Nephron (organoid): Measurements from ENCODE around the gene TPK1.

Source experiments
- H3K27ac Mint-ChIP-seq, 3 experiments: 2 replicates each; pipeline ENCODE4 v1.8.0; 2020; ENCODE audit warnings: mixed read lengths in 3 of 3, mild to moderate bottlenecking in 2 of 3, moderate library complexity in 1 of 3
- H3K27me3 Mint-ChIP-seq: 2 replicates; pipeline ENCODE4 v1.8.0; 2021; ENCODE audit warnings: low read depth, mild to moderate bottlenecking, moderate library complexity, mixed read lengths
- H3K36me3 Mint-ChIP-seq: 2 replicates; pipeline ENCODE4 v1.8.0; 2020; ENCODE audit warnings: low read depth, mixed read lengths
- H3K4me1 Mint-ChIP-seq: 2 replicates; pipeline ENCODE4 v1.8.0; 2020; ENCODE audit warnings: mixed read lengths
- H3K4me3 Mint-ChIP-seq, 3 experiments: 2 replicates each; pipeline ENCODE4 v1.8.0; 2020; ENCODE audit warnings: mild to moderate bottlenecking in 3 of 3, mixed read lengths in 3 of 3, moderate library complexity in 2 of 3
- H3K9me3 Mint-ChIP-seq: 2 replicates; pipeline ENCODE4 v1.8.0; 2020; ENCODE audit warnings: mixed read lengths
- CTCF ChIP-seq, 3 experiments: fragments of 200-600 bp; sonication (generic); IDR thresholded peaks; one replicate each; pipeline ENCODE4 v1.5.0; 2021; ENCODE audit warnings: antibody characterized with exemption in 3 of 3; ENCODE audit not compliant: unreplicated experiment in 3 of 3

TPK1 gene

GRCh38 chr7:144568233-144568632, 267.6 kb downstream of the TPK1 start:
- H3K9me3 Mint-ChIP-seq, result no peaks in the 10 kb centered on the region
- H3K27me3 Mint-ChIP-seq, result no peaks in the 10 kb centered on the region
- no peaks in the 10 kb centered on the region for H3K4me1 Mint-ChIP-seq
- no peak overlapping the region for H3K4me3 Mint-ChIP-seq
- no peak for TF ChIP-seq CTCF (IDR thresholded peaks at IDR 0.05; ENCODE audit: unreplicated experiment in 3 of 3)
- peak overlapping the region; percentile 60 to 78 (median 62) for H3K27ac Mint-ChIP-seq
- H3K36me3 Mint-ChIP-seq, result no peaks in the 10 kb centered on the region

GRCh38 chr7:144565586-144565985, 270.3 kb downstream of the TPK1 start:
- no peak for TF ChIP-seq CTCF (IDR thresholded peaks at IDR 0.05; ENCODE audit: unreplicated experiment in 3 of 3)
- H3K36me3 Mint-ChIP-seq, result no peaks in the 10 kb centered on the region
- peak overlapping the region in 1 of 3 experiments; percentile 74 for H3K27ac Mint-ChIP-seq
- H3K4me1 Mint-ChIP-seq, result no peaks in the 10 kb centered on the region
- H3K4me3 Mint-ChIP-seq, result no peak overlapping the region
- H3K27me3 Mint-ChIP-seq, result no peaks in the 10 kb centered on the region
- no peaks in the 10 kb centered on the region for H3K9me3 Mint-ChIP-seq

GRCh38 chr7:144549861-144550260, 286.0 kb downstream of the TPK1 start:
- no peak for TF ChIP-seq CTCF (IDR thresholded peaks at IDR 0.05; ENCODE audit: unreplicated experiment in 3 of 3)

GRCh38 chr7:144548556-144548955, 287.3 kb downstream of the TPK1 start:
- Mint-ChIP-seq H3K36me3 (no peaks in the 10 kb centered on the region), H3K4me1 (peaks cover 27% of the 10 kb centered on the region), H3K27me3 (no peaks in the 10 kb centered on the region), H3K27ac (no peak overlapping the region), H3K4me3 (no peak overlapping the region), H3K9me3 (no peaks in the 10 kb centered on the region)
- no peak for TF ChIP-seq CTCF (IDR thresholded peaks at IDR 0.05; ENCODE audit: unreplicated experiment in 3 of 3)

More at GRCh38 chr7:144549861-144550260, 286.0 kb downstream of the TPK1 start:
- Mint-ChIP-seq H3K4me1 (peaks cover 30% of the 10 kb centered on the region), H3K27me3 (no peaks in the 10 kb centered on the region), H3K4me3 (no peak overlapping the region), H3K9me3 (no peaks in the 10 kb centered on the region), H3K27ac (peak overlapping the region; percentile 16 to 79 (median 33)), H3K36me3 (no peaks in the 10 kb centered on the region)

- no peaks in the 10 kb centered on the region for H3K9me3 Mint-ChIP-seq
- no peak overlapping the region for H3K4me3 Mint-ChIP-seq
- peaks cover 20% of the 10 kb centered on the region for H3K4me1 Mint-ChIP-seq
- TF ChIP-seq CTCF (IDR thresholded peaks at IDR 0.05; ENCODE audit: unreplicated experiment in 3 of 3), result no peak
- H3K27ac Mint-ChIP-seq, result no peak overlapping the region
- H3K27me3 Mint-ChIP-seq, result no peaks in the 10 kb centered on the region
- H3K36me3 Mint-ChIP-seq, result no peaks in the 10 kb centered on the region
Measured at GRCh38 chr7:144547888-144548287, 288.0 kb downstream of the TPK1 start.

- TF ChIP-seq CTCF (IDR thresholded peaks at IDR 0.05; ENCODE audit: unreplicated experiment in 3 of 3), result no peak
- Mint-ChIP-seq H3K27ac (no peak overlapping the region), H3K27me3 (no peaks in the 10 kb centered on the region), H3K36me3 (no peaks in the 10 kb centered on the region), H3K4me3 (no peak overlapping the region), H3K9me3 (no peaks in the 10 kb centered on the region), H3K4me1 (peaks cover 13% of the 10 kb centered on the region)
Measured at GRCh38 chr7:144546782-144547181, 289.1 kb downstream of the TPK1 start.
